Activated CD4-positive, alpha-beta T cell treated with anti-CD3 and anti-CD28 coated beads, Interleukin-10, Interleukin-2, amounts not matched to agents 100 ng/mL and 50 ng/mL, durations not matched to agents 16 hours and 8 hours (primary cell): ENCODE measurements around the gene LYPD8.
A peak's percentile ranks its signal among the peaks of the same experiment; 100 is the strongest.
"Not testable (repeated sequence)": the region's sequence is repeated elsewhere in the genome, so short reads cannot be mapped to it uniquely, and the experiment has no call there.

Source experiments
- DNase-seq: peaks from one replicate; pipeline ENCODE4 v3.0.0-alpha.2; 2020

The LYPD8 gene, protein sequence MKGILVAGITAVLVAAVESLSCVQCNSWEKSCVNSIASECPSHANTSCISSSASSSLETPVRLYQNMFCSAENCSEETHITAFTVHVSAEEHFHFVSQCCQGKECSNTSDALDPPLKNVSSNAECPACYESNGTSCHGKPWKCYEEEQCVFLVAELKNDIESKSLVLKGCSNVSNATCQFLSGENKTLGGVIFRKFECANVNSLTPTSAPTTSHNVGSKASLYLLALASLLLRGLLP

GRCh38 chr1:248755517-248755916 is at the start of gene LYPD8:
LYPD8 (minus strand) TSS chr1:248755759; CDS start chr1:248751081, 4,678 bp downstream.
- no peak for DNase-seq

GRCh38 chr1:248804771-248805681 is 49.5 kb upstream of the LYPD8 start:
- DNase-seq, result no peak

GRCh38 chr1:248803501-248803900 is 47.9 kb upstream of the LYPD8 start:
- DNase-seq, result not testable (repeated sequence)

DNA sequence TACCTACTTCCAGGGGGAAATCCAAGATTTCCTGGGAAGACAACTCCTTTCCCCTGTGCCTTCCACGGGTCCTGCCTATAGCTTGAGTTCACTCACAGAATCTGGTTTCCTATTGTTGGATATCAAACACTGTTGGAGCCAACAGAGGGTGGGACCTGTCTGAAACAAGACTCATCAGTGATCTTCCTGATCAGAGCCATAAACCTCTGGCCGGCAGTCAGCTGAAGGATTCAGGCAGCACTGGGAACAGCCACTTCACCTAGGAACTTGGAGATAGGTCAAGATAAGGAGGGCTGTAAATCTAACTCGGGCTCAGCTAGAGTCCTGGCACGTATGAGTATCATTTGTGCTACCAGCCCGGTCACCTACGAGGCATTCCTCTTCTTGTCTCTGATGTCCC is 46.9 kb upstream of the LYPD8 start:
- DNase-seq, result no peak

DNA sequence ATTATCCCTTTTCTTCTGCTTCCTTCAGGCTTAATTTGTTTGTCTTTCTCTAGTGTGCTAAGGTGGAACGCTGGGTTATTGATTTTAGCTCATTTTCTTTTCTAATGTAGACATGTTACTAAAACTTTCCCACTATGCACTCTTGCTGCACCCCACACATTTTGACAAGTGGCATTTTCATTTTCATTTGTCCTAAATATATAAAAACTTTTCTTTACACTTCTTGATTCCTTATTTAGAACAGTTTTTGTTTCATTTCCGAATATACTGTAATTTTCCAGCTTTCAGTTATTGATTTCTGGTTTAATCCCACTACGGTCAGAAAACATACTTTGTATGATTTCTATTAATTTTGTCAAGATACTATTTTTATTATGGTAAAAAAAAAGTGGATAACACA is 44.9 kb upstream of the LYPD8 start:
- no peak for DNase-seq

- DNase-seq, result no peak
Measured at GRCh38 chr1:248798791-248799190, 43.2 kb upstream of the LYPD8 start.

GRCh38 chr1:248794663-248795062 is 39.1 kb upstream of the LYPD8 start:
- DNase-seq, result not testable (repeated sequence)

GRCh38 chr1:248793592-248793991 is 38.0 kb upstream of the LYPD8 start:
- peak; percentile 90 for DNase-seq

DNA sequence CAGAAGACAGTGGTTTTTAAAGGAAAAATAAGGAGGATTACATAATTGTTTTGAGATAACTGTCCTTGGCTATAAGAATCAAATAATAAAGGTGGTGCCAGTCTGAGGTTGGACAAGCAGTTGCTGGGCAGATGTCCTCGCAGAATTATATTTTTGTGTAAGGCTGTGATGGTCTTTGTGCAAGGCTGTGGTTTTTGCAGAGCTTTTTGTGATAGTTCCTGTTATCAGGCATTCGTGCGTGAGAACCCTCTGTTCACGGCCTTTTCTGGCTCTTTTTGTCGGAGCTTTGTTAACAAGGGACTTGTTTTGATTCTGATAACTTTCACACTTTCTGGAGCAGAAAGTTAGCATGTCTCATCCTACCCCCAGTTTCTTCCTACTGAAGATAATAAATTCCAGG is 36.8 kb upstream of the LYPD8 start:
- no peak for DNase-seq

GRCh38 chr1:248791010-248791409 is 35.5 kb upstream of the LYPD8 start:
- no peak for DNase-seq

GRCh38 chr1:248790456-248790855 is 34.9 kb upstream of the LYPD8 start:
- no peak for DNase-seq

- not testable (repeated sequence) for DNase-seq
Measured at GRCh38 chr1:248789337-248789736, 33.8 kb upstream of the LYPD8 start.

- DNase-seq, result no peak
Measured at GRCh38 chr1:248788327-248788726, 32.8 kb upstream of the LYPD8 start.

DNA sequence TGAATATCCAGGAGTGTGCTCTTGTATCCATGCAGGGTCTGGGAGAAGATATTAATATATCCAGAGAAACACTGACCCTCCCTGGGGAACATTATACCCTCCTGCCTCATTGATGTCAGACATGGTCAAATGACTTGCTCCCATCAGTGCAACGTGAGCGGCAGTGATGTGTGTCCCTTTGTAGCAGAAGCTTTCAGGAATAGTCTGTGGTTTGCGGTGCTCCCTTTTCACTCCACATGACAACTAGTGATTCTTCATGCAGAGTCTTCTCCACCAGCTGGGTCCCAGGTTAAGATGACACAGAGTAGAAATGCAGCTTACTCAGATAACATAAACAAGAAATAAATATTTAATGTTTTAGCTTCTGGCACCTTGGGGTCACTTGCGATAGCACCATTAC is 31.9 kb upstream of the LYPD8 start:
- DNase-seq, result no peak

DNA sequence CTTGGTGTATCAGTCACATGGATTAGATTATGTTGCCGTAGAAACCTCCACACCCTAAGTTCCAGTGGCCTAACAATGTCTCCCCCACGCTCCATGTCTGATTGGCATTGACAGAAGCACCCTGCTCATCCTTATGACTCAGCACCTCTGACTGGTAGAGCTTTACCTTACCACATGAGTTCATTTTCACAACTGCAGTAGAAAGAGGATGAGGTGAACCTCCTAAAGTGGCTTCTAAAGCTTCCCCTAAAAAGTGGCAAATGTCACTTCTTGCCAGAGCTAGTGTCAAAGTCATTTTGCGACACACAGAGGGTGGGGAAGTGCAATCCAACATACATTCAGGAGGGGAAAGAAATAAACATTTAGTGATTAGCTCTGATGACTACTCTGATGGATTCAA is 30.6 kb upstream of the LYPD8 start:
- DNase-seq, result peak; percentile 69

GRCh38 chr1:248783367-248783766 is 27.8 kb upstream of the LYPD8 start:
- DNase-seq, result no peak

- DNase-seq, result no peak
Measured at GRCh38 chr1:248782416-248783141, 27.0 kb upstream of the LYPD8 start.

- no peak for DNase-seq
Measured at GRCh38 chr1:248779350-248779749, 23.8 kb upstream of the LYPD8 start.

- DNase-seq, result no peak
Measured at GRCh38 chr1:248778906-248779305, 23.3 kb upstream of the LYPD8 start.

DNA sequence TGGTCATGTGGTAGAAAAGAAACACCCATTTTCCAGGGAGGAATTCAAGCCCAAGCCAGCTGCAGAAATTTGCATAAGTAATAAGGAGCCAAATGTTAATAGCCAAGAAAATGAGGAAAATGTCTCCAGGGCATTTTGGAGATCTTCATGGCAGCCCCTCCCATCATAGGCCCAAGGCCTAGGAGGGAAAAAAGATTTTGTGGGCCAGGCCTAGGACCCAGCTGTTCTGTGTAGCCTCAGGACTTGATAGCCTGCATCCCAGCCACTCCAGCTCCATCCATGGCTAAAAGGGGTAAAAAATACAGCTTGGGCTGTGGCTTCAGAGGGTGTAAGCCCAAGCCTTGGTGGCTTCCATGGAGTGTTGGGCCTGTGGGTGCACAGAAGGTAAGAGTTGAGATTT is 21.4 kb upstream of the LYPD8 start:
- no peak for DNase-seq

GRCh38 chr1:248775441-248775840 is 19.9 kb upstream of the LYPD8 start:
- no peak for DNase-seq

- no peak for DNase-seq
Measured at GRCh38 chr1:248759644-248760043, 4.1 kb upstream of the LYPD8 start.

DNA sequence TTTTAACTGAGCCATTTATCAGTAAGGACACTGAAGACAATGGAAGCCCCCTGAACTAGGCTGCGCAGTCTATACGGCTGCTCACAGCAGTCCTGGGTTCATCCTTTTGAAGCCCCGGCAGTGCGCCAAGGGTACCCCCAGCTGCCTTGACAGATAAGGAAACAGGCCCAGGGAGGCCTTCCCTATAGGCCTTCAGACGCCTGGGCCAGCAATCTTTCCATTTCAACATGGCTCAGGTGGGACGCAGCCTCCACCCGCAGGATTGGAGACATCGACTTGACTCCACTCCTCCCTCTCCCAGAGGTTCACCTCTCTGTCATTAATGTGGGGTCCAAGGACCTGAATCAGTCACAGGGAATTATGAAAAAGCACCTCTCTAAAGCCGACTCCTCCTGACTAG is 2.8 kb upstream of the LYPD8 start:
- DNase-seq, result no peak

DNA sequence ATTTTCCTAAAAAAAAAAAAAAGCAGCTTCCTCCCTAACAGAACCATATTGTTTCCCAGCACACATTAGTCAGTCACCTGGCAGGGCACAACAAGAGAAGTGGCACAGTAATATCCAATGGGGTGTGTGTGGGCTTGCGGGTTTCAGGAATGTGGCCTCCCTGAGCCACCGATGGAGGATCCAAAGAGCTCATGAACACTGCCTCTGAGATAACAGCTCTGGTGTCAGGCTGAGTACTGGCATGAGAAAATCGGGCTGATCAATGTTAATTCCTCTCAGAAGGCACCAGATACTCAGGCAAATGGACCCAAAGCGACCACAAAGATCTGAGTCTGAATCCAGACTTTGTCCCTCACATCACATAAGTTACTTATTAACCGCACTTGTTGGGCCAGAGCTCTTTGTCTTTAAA is 2.2 kb upstream of the LYPD8 start:
- no peak for DNase-seq
